NT2/D1 (cell line): Measurements from ENCODE around the gene FADD.

Experiments used
- YY1 ChIP-seq: IDR thresholded peaks from 2 replicates; pipeline ENCODE4 v1.6.1; 2011; ENCODE audit not compliant: insufficient read length, insufficient read depth
- ZNF274 ChIP-seq: IDR thresholded peaks from 2 replicates; pipeline ENCODE4 v1.6.1; 2011; ENCODE audit warnings: mild to moderate bottlenecking, low read depth, low read length

DNA sequence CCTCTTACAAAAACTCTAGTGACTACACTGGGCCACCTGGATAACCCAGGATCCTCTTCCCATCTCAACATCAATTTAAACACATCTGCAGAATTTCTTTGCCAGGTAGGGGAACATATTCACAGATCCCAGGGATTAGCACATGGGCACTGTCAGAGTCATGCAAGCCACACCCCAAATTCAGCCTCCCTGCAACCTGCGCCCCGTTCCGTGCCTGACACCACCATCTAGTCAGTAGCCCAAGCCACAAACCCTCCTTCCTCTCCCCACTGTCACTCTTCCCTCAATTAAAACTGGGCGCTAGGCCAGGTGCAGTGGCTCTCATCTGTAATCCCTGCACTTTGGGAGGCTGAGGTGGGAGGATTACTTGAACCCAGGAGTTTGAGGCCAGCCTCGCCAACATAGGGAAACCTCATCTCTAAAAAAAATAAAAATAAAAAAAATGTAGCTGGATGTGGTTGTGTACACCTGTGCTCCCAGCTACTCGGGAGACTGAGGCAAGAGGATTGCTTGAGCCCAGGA is 6.4 kb downstream of the FADD start:
- no peak for TF ChIP-seq ZNF274
- TF ChIP-seq YY1 = no peak
